ENCODE data around the gene DLG4. TPM values are rescaled to one million over a fixed set of nuclear protein-coding genes. Genes with fewer than 3 reads are reported as not detected.

The DLG4 gene
- total and polyA plus RNA-seq, 10 donors = 3.0 to 38.5 (median 23.5) TPM

DNA sequence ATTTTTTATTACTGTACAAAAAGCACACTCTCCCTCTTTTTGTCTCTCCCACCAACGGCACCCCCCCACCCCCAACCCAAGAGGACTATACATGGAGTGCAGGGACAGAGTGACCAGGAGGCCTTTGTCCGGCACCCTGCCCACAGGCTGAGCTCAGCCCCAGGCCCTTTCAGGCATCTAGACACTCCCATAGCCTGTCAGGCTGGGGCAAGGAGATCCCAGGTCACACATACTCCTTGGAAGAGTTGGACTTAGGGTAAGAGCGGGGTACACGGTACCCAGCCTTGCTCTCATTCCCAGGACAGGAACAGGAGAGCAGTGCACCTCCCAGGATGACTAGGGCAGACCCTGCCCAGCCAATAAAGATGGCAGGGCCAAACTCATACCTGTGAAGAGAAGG, 40.5 kb upstream of the DLG4 start:
- TF ChIP-seq POLR2A (IDR thresholded peaks at IDR 0.05) = no peak
- TF ChIP-seq, protein P1, sequence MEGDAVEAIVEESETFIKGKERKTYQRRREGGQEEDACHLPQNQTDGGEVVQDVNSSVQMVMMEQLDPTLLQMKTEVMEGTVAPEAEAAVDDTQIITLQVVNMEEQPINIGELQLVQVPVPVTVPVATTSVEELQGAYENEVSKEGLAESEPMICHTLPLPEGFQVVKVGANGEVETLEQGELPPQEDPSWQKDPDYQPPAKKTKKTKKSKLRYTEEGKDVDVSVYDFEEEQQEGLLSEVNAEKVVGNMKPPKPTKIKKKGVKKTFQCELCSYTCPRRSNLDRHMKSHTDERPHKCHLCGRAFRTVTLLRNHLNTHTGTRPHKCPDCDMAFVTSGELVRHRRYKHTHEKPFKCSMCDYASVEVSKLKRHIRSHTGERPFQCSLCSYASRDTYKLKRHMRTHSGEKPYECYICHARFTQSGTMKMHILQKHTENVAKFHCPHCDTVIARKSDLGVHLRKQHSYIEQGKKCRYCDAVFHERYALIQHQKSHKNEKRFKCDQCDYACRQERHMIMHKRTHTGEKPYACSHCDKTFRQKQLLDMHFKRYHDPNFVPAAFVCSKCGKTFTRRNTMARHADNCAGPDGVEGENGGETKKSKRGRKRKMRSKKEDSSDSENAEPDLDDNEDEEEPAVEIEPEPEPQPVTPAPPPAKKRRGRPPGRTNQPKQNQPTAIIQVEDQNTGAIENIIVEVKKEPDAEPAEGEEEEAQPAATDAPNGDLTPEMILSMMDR (IDR thresholded peaks at IDR 0.05 in 8 of 11, conservative IDR thresholded peaks at IDR 0.05 in 3 of 11) = no peak
- TF ChIP-seq POLR2AphosphoS5 (IDR thresholded peaks at IDR 0.05) = no peak
- Histone ChIP-seq H3K27me3 (replicated peaks in 1 of 7) (peaks cover 3 to 50% (median 27%) of the 10 kb centered on the region in 7 donors), H3K36me3 (peaks cover 0 to 50% (median 30%) of the 10 kb centered on the region in 6 donors), H3K4me3 (no peak overlapping the region), H3K4me1 (peaks cover 22 to 38% (median 35%) of the 10 kb centered on the region in 6 donors), H3K9me3 (no peaks in the 10 kb centered on the region), H3K27ac (peak overlapping the region in 1 of 8 donors; percentile 81)
- intact Hi-C loops (cut with DNase I; ENCODE audit: low total_unique reads) = no loop called here
- WGBS, 5 donors = 72 to 93% (median 86%) methylated on average over 2 to 4 of the region's 4 CpGs
- no peak for DNase-seq

- intact Hi-C loops (cut with DNase I; ENCODE audit: low total_unique reads) = no loop called here
- no peak for DNase-seq
- H3K27me3 ChIP-seq (replicated peaks in 1 of 7) = peaks cover 3 to 43% (median 26%) of the 10 kb centered on the region in 7 donors
- TF ChIP-seq, protein P1 (IDR thresholded peaks at IDR 0.05 in 8 of 11, conservative IDR thresholded peaks at IDR 0.05 in 3 of 11) = no peak
- TF ChIP-seq POLR2AphosphoS5 (IDR thresholded peaks at IDR 0.05) = no peak
- TF ChIP-seq POLR2A (IDR thresholded peaks at IDR 0.05) = no peak
- no peak overlapping the region for H3K27ac ChIP-seq
- H3K4me3 ChIP-seq = no peak overlapping the region
- no peaks in the 10 kb centered on the region for H3K9me3 ChIP-seq
- H3K4me1 ChIP-seq = peaks cover 22 to 38% (median 35%) of the 10 kb centered on the region in 6 donors
- H3K36me3 ChIP-seq = peaks cover 0 to 57% (median 36%) of the 10 kb centered on the region in 6 donors
- WGBS, 5 donors = 94 to 98% (median 97%) methylated on average over 6 of the region's 6 CpGs
Measured at GRCh38 chr17:7259555-7259889, 39.9 kb upstream of the DLG4 start.

DNA sequence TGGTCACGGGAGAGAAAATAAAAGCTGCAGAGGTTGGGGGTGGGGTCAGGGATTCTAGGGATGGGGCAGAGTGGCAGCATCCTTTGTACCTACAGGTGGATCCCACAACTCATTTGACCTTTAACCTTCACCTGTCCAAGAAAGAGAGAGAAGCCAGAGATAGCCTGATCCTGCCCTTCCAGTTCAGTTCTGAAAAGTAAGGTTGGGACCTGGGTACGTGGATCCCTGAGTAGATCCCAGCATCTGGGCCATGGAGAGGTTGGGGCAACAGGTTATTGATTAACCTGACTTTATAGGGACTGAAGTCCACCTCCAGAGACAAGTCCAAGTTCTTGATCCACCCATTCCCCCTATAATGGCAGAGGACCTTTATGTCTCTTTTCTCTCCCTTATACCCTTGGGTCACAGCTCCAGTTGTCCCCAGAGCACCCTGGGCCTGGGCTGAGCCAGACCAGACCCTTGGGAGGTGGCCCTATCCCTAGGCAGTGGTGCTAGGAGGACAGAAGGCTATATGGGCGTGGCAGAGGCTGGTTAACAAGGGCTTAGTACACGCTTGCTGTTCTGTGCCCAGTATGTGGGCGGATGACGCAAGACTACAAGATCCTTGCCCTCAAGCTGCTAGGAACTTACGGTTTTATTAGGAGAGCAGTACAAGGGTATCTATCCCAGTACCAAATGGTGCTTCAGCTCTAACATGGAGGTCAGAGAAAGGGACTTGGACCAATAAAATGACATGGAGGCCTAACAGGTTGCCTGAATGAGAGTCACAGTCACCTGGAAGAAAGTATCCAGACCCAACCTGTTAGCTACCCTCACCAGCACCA, 39.3 kb upstream of the DLG4 start:
- no peak overlapping the region for H3K27ac ChIP-seq
- peaks cover 3 to 38% (median 22%) of the 10 kb centered on the region in 7 donors for H3K27me3 ChIP-seq (replicated peaks in 1 of 7)
- no peak overlapping the region for H3K4me3 ChIP-seq
- TF ChIP-seq, protein P1 (IDR thresholded peaks at IDR 0.05 in 8 of 11, conservative IDR thresholded peaks at IDR 0.05 in 3 of 11) = no peak
- TF ChIP-seq POLR2A (IDR thresholded peaks at IDR 0.05) (no peak), POLR2AphosphoS5 (IDR thresholded peaks at IDR 0.05) (no peak)
- no peak for DNase-seq
- H3K4me1 ChIP-seq = peaks cover 22 to 43% (median 35%) of the 10 kb centered on the region in 6 donors
- H3K9me3 ChIP-seq = no peaks in the 10 kb centered on the region
- whole genome bisulfite sequencing, 5 donors = 76 to 91% (median 83%) methylated on average over 7 of the region's 7 CpGs
- intact Hi-C loops (cut with DNase I; ENCODE audit: low total_unique reads) = no loop called here
- H3K36me3 ChIP-seq = peaks cover 0 to 62% (median 41%) of the 10 kb centered on the region in 6 donors

- WGBS, 5 donors = 75 to 93% (median 89%) methylated on average over 8 of the region's 8 CpGs
- H3K27ac ChIP-seq = no peak overlapping the region
- TF ChIP-seq, protein P1 (IDR thresholded peaks at IDR 0.05 in 8 of 11, conservative IDR thresholded peaks at IDR 0.05 in 3 of 11) = no peak
- peak in 1 of 3 donors; percentile 32 for TF ChIP-seq POLR2AphosphoS5 (IDR thresholded peaks at IDR 0.05)
- no peak for TF ChIP-seq POLR2A (IDR thresholded peaks at IDR 0.05)
- DNase-seq = no peak
- no peak overlapping the region for H3K4me3 ChIP-seq
- H3K4me1 ChIP-seq = peaks cover 17 to 37% (median 27%) of the 10 kb centered on the region in 6 donors
- intact Hi-C loops (cut with DNase I; ENCODE audit: low total_unique reads) = no loop called here
- peaks cover 0 to 68% (median 41%) of the 10 kb centered on the region in 6 donors for H3K36me3 ChIP-seq
- no peaks in the 10 kb centered on the region for H3K9me3 ChIP-seq
- peaks cover 0 to 17% (median 6%) of the 10 kb centered on the region in 7 donors for H3K27me3 ChIP-seq (replicated peaks in 1 of 7)
Measured at GRCh38 chr17:7256766-7257456, 37.3 kb upstream of the DLG4 start.
